Measurements from ENCODE around the gene MAP3K2. TPM values are rescaled to one million over a fixed set of nuclear protein-coding genes. Genes with fewer than 3 reads are reported as not detected.

The MAP3K2 gene

DNA sequence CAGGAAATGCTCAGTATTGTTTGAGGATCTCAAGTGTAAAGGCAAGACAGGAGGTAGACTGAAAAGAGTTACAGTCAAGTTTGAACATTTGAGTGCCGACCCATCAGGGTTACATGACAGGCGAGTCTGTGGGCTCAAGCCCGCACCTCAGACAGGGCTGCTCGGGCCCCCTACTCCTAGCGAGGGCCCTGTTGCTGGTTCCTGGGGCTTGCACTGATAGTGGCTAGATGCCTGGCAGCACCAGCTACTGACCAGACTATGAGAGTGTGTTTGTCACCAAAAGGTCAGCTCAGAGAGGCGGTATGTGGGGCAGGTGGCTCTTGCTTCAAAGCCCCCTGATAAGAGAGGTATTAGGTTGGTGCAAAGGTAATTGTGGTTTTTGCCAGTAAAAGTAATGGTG is 132.1 kb downstream of the MAP3K2 start:
- peaks cover 7% of the 10 kb centered on the region for H3K36me3 ChIP-seq (ENCODE audit: control insufficient read depth, insufficient read depth, low read length)

DNA sequence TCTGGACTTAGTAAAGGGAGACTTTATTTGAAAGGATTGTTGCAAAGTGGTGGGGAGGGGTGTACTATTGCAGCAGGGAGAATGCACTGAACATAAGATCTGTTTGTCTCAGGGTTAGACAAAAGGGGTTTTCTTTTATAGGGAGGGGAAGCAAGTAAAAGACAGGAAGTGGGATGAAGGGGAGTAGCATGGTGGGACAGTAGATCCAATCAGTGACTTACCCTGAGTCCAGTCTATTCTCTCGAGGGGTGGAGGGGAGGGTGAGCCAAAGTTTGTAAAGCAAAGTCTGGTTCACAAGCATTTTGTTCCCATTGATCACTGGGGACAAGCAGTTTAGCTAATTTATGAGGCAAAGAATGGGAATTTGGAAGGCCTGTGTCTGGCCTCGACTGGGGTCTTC is 132.6 kb downstream of the MAP3K2 start:
- H2BK120ac ChIP-seq (ENCODE audit: low read depth, low read length) = no peak overlapping the region
- no peak overlapping the region for H3K27ac ChIP-seq (ENCODE audit: low read depth, low read length)
- H3K79me2 ChIP-seq (ENCODE audit: control insufficient read depth, insufficient read depth, low read length) = no peaks in the 10 kb centered on the region
- H3K79me1 ChIP-seq (ENCODE audit: low read length) = no peaks in the 10 kb centered on the region
- no peaks in the 10 kb centered on the region for H3K4me1 ChIP-seq (ENCODE audit: control insufficient read depth, low read depth, low read length)
- no peak overlapping the region for H4K8ac ChIP-seq (ENCODE audit: low read depth, low read length)
- no peak overlapping the region for H3K23ac ChIP-seq (ENCODE audit: low read length)
- H2BK5ac ChIP-seq (ENCODE audit: low read length) = no peak overlapping the region
- H3K36me3 ChIP-seq (ENCODE audit: control insufficient read depth, insufficient read depth, low read length) = peaks cover 6% of the 10 kb centered on the region
- H4K5ac ChIP-seq (ENCODE audit: low read length) = no peak overlapping the region
- H2AK5ac ChIP-seq (ENCODE audit: low read length) = no peak overlapping the region
- DNase-seq = no peak
- no peak overlapping the region for H3K18ac ChIP-seq (ENCODE audit: low read length)
- no peak overlapping the region for H3K4ac ChIP-seq (ENCODE audit: low read depth, low read length)
- no peaks in the 10 kb centered on the region for H3K27me3 ChIP-seq (ENCODE audit: insufficient read depth, low read length, poor library complexity)
- no peak overlapping the region for H2BK15ac ChIP-seq (replicated peaks; ENCODE audit: low read depth)
- H3K4me3 ChIP-seq (ENCODE audit: low read length) = no peak overlapping the region
- no peak overlapping the region for H3K56ac ChIP-seq (ENCODE audit: low read length)
- WGBS (ENCODE audit: extremely low coverage, insufficient coverage, low lambda C conversion rate) = no CpG with 5 or more reads among the region's 2 CpGs
- no peak overlapping the region for H3K9ac ChIP-seq (ENCODE audit: low read length)
- no peak overlapping the region for H3K4me2 ChIP-seq (ENCODE audit: low read length)

More for the DNA sequence above, 132.1 kb downstream of the MAP3K2 start:
- Histone ChIP-seq H2BK5ac (ENCODE audit: low read length) (no peak overlapping the region), H3K27ac (ENCODE audit: low read depth, low read length) (no peak overlapping the region), H3K4me1 (ENCODE audit: control insufficient read depth, low read depth, low read length) (no peaks in the 10 kb centered on the region), H2BK15ac (replicated peaks; ENCODE audit: low read depth) (no peak overlapping the region), H3K4me2 (ENCODE audit: low read length) (no peak overlapping the region), H3K79me1 (ENCODE audit: low read length) (no peaks in the 10 kb centered on the region), H3K79me2 (ENCODE audit: control insufficient read depth, insufficient read depth, low read length) (no peaks in the 10 kb centered on the region), H4K5ac (ENCODE audit: low read length) (no peak overlapping the region), H3K56ac (ENCODE audit: low read length) (no peak overlapping the region), H3K27me3 (ENCODE audit: insufficient read depth, low read length, poor library complexity) (no peaks in the 10 kb centered on the region), H4K8ac (ENCODE audit: low read depth, low read length) (no peak overlapping the region), H2BK120ac (ENCODE audit: low read depth, low read length) (no peak overlapping the region), H3K4ac (ENCODE audit: low read depth, low read length) (no peak overlapping the region), H2AK5ac (ENCODE audit: low read length) (no peak overlapping the region), H3K18ac (ENCODE audit: low read length) (no peak overlapping the region), H3K4me3 (ENCODE audit: low read length) (no peak overlapping the region), H3K23ac (ENCODE audit: low read length) (no peak overlapping the region), H3K9ac (ENCODE audit: low read length) (no peak overlapping the region)
- no peak for DNase-seq
- WGBS (ENCODE audit: extremely low coverage, insufficient coverage, low lambda C conversion rate) = no CpG with 5 or more reads among the region's 6 CpGs

DNA sequence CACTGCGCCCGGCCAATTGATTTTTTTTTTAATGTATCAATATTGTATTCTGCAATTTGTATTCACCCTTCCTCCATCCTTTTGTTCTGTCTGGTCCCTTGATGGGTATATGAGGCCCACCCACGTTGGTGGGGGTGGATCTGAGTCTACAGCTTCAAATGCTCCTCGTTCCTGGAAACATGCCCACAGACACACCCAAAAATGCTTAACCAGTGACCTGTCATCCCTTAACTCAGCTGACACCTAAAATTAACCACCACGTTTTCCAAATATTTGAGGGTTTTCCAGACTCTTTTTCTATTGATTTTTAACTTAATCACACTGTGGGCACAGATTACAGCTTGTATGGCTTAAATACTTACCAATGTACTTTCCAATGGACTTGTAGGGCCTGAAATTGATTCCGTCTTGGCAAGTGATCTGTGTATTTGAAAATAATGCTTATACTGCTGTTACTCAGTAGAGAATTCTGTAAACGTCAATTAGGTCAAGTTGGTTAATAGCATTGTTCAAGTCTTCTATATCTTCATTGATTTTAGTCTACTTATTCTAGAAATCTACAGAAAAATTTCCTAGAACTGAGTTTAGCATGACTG is 133.3 kb downstream of the MAP3K2 start:
- no peak overlapping the region for H2BK5ac ChIP-seq (ENCODE audit: low read length)
- H3K23ac ChIP-seq (ENCODE audit: low read length) = no peak overlapping the region
- H2BK120ac ChIP-seq (ENCODE audit: low read depth, low read length) = no peak overlapping the region
- H4K5ac ChIP-seq (ENCODE audit: low read length) = no peak overlapping the region
- H3K27ac ChIP-seq (ENCODE audit: low read depth, low read length) = no peak overlapping the region
- no peak overlapping the region for H4K8ac ChIP-seq (ENCODE audit: low read depth, low read length)
- WGBS (ENCODE audit: extremely low coverage, insufficient coverage, low lambda C conversion rate) = no CpG with 5 or more reads among the region's 7 CpGs
- H3K27me3 ChIP-seq (ENCODE audit: insufficient read depth, low read length, poor library complexity) = no peaks in the 10 kb centered on the region
- peaks cover 5% of the 10 kb centered on the region for H3K36me3 ChIP-seq (ENCODE audit: control insufficient read depth, insufficient read depth, low read length)
- H2BK15ac ChIP-seq (replicated peaks; ENCODE audit: low read depth) = no peak overlapping the region
- no peaks in the 10 kb centered on the region for H3K79me1 ChIP-seq (ENCODE audit: low read length)
- H3K4me1 ChIP-seq (ENCODE audit: control insufficient read depth, low read depth, low read length) = no peaks in the 10 kb centered on the region
- H3K4me2 ChIP-seq (ENCODE audit: low read length) = no peak overlapping the region
- DNase-seq = no peak
- H3K18ac ChIP-seq (ENCODE audit: low read length) = no peak overlapping the region
- no peak overlapping the region for H2AK5ac ChIP-seq (ENCODE audit: low read length)
- no peak overlapping the region for H3K4me3 ChIP-seq (ENCODE audit: low read length)
- H3K56ac ChIP-seq (ENCODE audit: low read length) = no peak overlapping the region
- no peak overlapping the region for H3K9ac ChIP-seq (ENCODE audit: low read length)
- H3K79me2 ChIP-seq (ENCODE audit: control insufficient read depth, insufficient read depth, low read length) = no peaks in the 10 kb centered on the region
- H3K4ac ChIP-seq (ENCODE audit: low read depth, low read length) = no peak overlapping the region

Small RNAs within 50 kb of the gene (small RNA-seq; reads per million reads assigned to genes)
- gene MIR4783 (ENCODE audit: insufficient read depth) (1.1 reads per million), gene RNU6-1147P (ENCODE audit: insufficient read depth) (not detected)

Data from mesendoderm (in vitro differentiated cells).